Measurements from ENCODE around the gene MAMLD1.

MAMLD1 gene

GRCh38 chrX:150537851-150538250 lies 174.7 kb downstream of the MAMLD1 start:
- Histone ChIP-seq H3K4me3 (IDR thresholded peaks at IDR 0.05; ENCODE audit: insufficient read depth, low read depth, low read length) (no peak overlapping the region), H3K27me3 (ENCODE audit: insufficient read depth, low read depth) (no peaks in the 10 kb centered on the region), H3K9ac (no peak overlapping the region), H4K20me1 (ENCODE audit: insufficient read depth) (no peaks in the 10 kb centered on the region), H3K79me2 (ENCODE audit: insufficient read depth, low read depth) (no peaks in the 10 kb centered on the region), H3K27ac (no peak overlapping the region), H3K4me2 (no peak overlapping the region), H3K4me1 (ENCODE audit: low read depth, poor library complexity, severe bottlenecking) (no peaks in the 10 kb centered on the region), H2AFZ (ENCODE audit: low read depth) (no peak overlapping the region), H3K36me3 (ENCODE audit: insufficient read depth) (no peaks in the 10 kb centered on the region)
- TF ChIP-seq, protein P1, sequence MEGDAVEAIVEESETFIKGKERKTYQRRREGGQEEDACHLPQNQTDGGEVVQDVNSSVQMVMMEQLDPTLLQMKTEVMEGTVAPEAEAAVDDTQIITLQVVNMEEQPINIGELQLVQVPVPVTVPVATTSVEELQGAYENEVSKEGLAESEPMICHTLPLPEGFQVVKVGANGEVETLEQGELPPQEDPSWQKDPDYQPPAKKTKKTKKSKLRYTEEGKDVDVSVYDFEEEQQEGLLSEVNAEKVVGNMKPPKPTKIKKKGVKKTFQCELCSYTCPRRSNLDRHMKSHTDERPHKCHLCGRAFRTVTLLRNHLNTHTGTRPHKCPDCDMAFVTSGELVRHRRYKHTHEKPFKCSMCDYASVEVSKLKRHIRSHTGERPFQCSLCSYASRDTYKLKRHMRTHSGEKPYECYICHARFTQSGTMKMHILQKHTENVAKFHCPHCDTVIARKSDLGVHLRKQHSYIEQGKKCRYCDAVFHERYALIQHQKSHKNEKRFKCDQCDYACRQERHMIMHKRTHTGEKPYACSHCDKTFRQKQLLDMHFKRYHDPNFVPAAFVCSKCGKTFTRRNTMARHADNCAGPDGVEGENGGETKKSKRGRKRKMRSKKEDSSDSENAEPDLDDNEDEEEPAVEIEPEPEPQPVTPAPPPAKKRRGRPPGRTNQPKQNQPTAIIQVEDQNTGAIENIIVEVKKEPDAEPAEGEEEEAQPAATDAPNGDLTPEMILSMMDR (conservative IDR thresholded peaks at IDR 0.05; ENCODE audit: low read depth, low read length): no peak

DNA sequence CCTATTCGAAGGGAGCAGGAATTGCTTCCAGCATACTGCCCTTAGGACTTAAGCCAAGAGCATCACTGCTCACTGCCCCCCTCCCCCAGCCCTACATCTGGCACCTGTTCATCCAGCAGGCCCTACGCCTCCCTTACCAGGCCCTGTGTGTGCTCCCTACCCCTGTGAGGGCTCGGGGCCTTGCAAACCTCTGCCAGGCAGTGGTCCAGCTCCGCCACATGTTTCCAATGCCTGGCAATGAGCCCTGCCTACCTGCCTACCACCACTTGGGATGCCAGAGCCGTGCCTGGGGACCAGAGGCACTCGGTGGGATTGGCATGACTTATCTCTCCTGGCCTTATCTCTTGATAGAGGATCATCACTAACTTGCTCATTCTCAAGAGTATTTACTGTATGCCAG lies 177.8 kb downstream of the MAMLD1 start:
- no peak overlapping the region for H3K9ac ChIP-seq
- H4K20me1 ChIP-seq (ENCODE audit: insufficient read depth): no peaks in the 10 kb centered on the region
- no peaks in the 10 kb centered on the region for H3K27me3 ChIP-seq (ENCODE audit: insufficient read depth, low read depth)
- H3K4me1 ChIP-seq (ENCODE audit: low read depth, poor library complexity, severe bottlenecking): no peaks in the 10 kb centered on the region
- H3K27ac ChIP-seq: no peak overlapping the region
- H2AFZ ChIP-seq (ENCODE audit: low read depth): no peak overlapping the region
- no peaks in the 10 kb centered on the region for H3K36me3 ChIP-seq (ENCODE audit: insufficient read depth)
- TF ChIP-seq, protein P1 (conservative IDR thresholded peaks at IDR 0.05; ENCODE audit: low read depth, low read length): no peak
- no peak overlapping the region for H3K4me2 ChIP-seq
- H3K4me3 ChIP-seq (IDR thresholded peaks at IDR 0.05; ENCODE audit: insufficient read depth, low read depth, low read length): no peak overlapping the region
- no peaks in the 10 kb centered on the region for H3K79me2 ChIP-seq (ENCODE audit: insufficient read depth, low read depth)

GRCh38 chrX:150542846-150543229 lies 179.7 kb downstream of the MAMLD1 start:
- Histone ChIP-seq H3K9ac (no peak overlapping the region), H2AFZ (ENCODE audit: low read depth) (no peak overlapping the region), H3K4me2 (no peak overlapping the region), H3K4me1 (ENCODE audit: low read depth, poor library complexity, severe bottlenecking) (no peaks in the 10 kb centered on the region), H3K36me3 (ENCODE audit: insufficient read depth) (no peaks in the 10 kb centered on the region), H3K27me3 (ENCODE audit: insufficient read depth, low read depth) (no peaks in the 10 kb centered on the region), H3K27ac (no peak overlapping the region), H4K20me1 (ENCODE audit: insufficient read depth) (no peaks in the 10 kb centered on the region), H3K4me3 (IDR thresholded peaks at IDR 0.05; ENCODE audit: insufficient read depth, low read depth, low read length) (no peak overlapping the region), H3K79me2 (ENCODE audit: insufficient read depth, low read depth) (no peaks in the 10 kb centered on the region)
- TF ChIP-seq, protein P1 (conservative IDR thresholded peaks at IDR 0.05; ENCODE audit: low read depth, low read length): no peak

- Histone ChIP-seq H3K9ac (no peak overlapping the region), H3K27me3 (ENCODE audit: insufficient read depth, low read depth) (no peaks in the 10 kb centered on the region), H3K4me3 (IDR thresholded peaks at IDR 0.05; ENCODE audit: insufficient read depth, low read depth, low read length) (no peak overlapping the region), H3K36me3 (ENCODE audit: insufficient read depth) (no peaks in the 10 kb centered on the region), H3K4me1 (ENCODE audit: low read depth, poor library complexity, severe bottlenecking) (no peaks in the 10 kb centered on the region), H3K79me2 (ENCODE audit: insufficient read depth, low read depth) (no peaks in the 10 kb centered on the region), H2AFZ (ENCODE audit: low read depth) (no peak overlapping the region), H3K27ac (no peak overlapping the region), H4K20me1 (ENCODE audit: insufficient read depth) (no peaks in the 10 kb centered on the region), H3K4me2 (no peak overlapping the region)
- TF ChIP-seq, protein P1 (conservative IDR thresholded peaks at IDR 0.05; ENCODE audit: low read depth, low read length): no peak
These were observed 180.4 kb downstream of the MAMLD1 start for GRCh38 chrX:150543230-150544155.
